WERI-Rb-1 (cell line): ENCODE data around the gene CELSR1.
A peak's percentile ranks its signal among the peaks of the same experiment; 100 is the strongest.

Source experiments
- DNase-seq: peaks from one replicate; pipeline ENCODE4 v3.0.0-alpha.2; 2020
- H3K27ac ChIP-seq: fragments of 250-450 bp; sonication (Bioruptor Pico); 2 replicates; pipeline ENCODE4 v1.5.1; 2020; ENCODE audit warnings: mild to moderate bottlenecking, moderate library complexity
- H3K27me3 ChIP-seq: fragments of 250-450 bp; sonication (Bioruptor Pico); 2 replicates; pipeline ENCODE4 v1.5.1; 2021; ENCODE audit warnings: mild to moderate bottlenecking, low read depth, moderate library complexity; ENCODE audit not compliant: insufficient read depth, severe bottlenecking
- H3K36me3 ChIP-seq: fragments of 250-450 bp; sonication (Bioruptor Pico); 2 replicates; pipeline ENCODE4 v1.5.1; 2020; ENCODE audit warnings: mild to moderate bottlenecking, moderate library complexity
- H3K4me3 ChIP-seq: 2 replicates; pipeline ENCODE4 v1.5.1; 2011; ENCODE audit warnings: low read depth, mild to moderate bottlenecking, control low read depth, low read length
- H3K9me3 ChIP-seq: fragments of 250-450 bp; sonication (Bioruptor Pico); 2 replicates; pipeline ENCODE4 v1.5.1; 2021; ENCODE audit warnings: mild to moderate bottlenecking, moderate library complexity; ENCODE audit not compliant: severe bottlenecking
- CTCF ChIP-seq: IDR thresholded peaks from 2 replicates; pipeline ENCODE4 v1.5.1; 2011; ENCODE audit warnings: low read depth, mild to moderate bottlenecking, control low read depth, inconsistent platforms, low read length

Gene CELSR1

GRCh38 chr22:46390105-46390651 is 147.2 kb downstream of the CELSR1 start:
- Histone ChIP-seq H3K4me3 (no peak overlapping the region), H3K27me3 (no peaks in the 10 kb centered on the region), H3K9me3 (no peaks in the 10 kb centered on the region), H3K36me3 (no peaks in the 10 kb centered on the region), H3K27ac (no peak overlapping the region)
- no peak for TF ChIP-seq CTCF
- DNase-seq: no peak

GRCh38 chr22:46389081-46389480 is 148.3 kb downstream of the CELSR1 start:
- Histone ChIP-seq H3K4me3 (no peak overlapping the region), H3K27me3 (no peaks in the 10 kb centered on the region), H3K36me3 (no peaks in the 10 kb centered on the region), H3K27ac (no peak overlapping the region), H3K9me3 (no peaks in the 10 kb centered on the region)
- no peak for DNase-seq
- no peak for TF ChIP-seq CTCF

GRCh38 chr22:46388647-46389046 is 148.8 kb downstream of the CELSR1 start:
- Histone ChIP-seq H3K27me3 (no peaks in the 10 kb centered on the region), H3K36me3 (no peaks in the 10 kb centered on the region), H3K27ac (no peak overlapping the region), H3K9me3 (no peaks in the 10 kb centered on the region), H3K4me3 (no peak overlapping the region)
- no peak for DNase-seq
- TF ChIP-seq CTCF: no peak

- H3K9me3 ChIP-seq: no peaks in the 10 kb centered on the region
- no peak overlapping the region for H3K27ac ChIP-seq
- H3K4me3 ChIP-seq: no peak overlapping the region
- H3K27me3 ChIP-seq: no peaks in the 10 kb centered on the region
- no peak for DNase-seq
- no peak for TF ChIP-seq CTCF
- H3K36me3 ChIP-seq: no peaks in the 10 kb centered on the region
Measured at GRCh38 chr22:46387748-46388147, 149.7 kb downstream of the CELSR1 start.

- peak; percentile 35 for TF ChIP-seq CTCF
Measured at GRCh38 chr22:46386312-46386711, 151.1 kb downstream of the CELSR1 start.

GRCh38 chr22:46382524-46382923 is 154.9 kb downstream of the CELSR1 start:
- TF ChIP-seq CTCF: no peak
- Histone ChIP-seq H3K4me3 (no peak overlapping the region), H3K27me3 (no peaks in the 10 kb centered on the region), H3K27ac (no peak overlapping the region), H3K9me3 (no peaks in the 10 kb centered on the region), H3K36me3 (no peaks in the 10 kb centered on the region)
- DNase-seq: no peak

More at GRCh38 chr22:46386312-46386711, 151.1 kb downstream of the CELSR1 start:
- Histone ChIP-seq H3K27me3 (no peaks in the 10 kb centered on the region), H3K27ac (no peak overlapping the region), H3K4me3 (no peak overlapping the region), H3K36me3 (no peaks in the 10 kb centered on the region), H3K9me3 (no peaks in the 10 kb centered on the region)
- no peak for DNase-seq
